ENCODE results near the gene PPP1R14C.

Gene PPP1R14C

GRCh38 chr6:150280703-150281102 lies 137.9 kb downstream of the PPP1R14C start:
- DNase-seq (ENCODE audit: low spot score in 2 of 2) = no peak
- in situ Hi-C loops (cut with MboI; ENCODE audit: low sequenced_read_pairs) = no loop called here
- Histone ChIP-seq H3K36me3 (replicated peaks) (no peaks in the 10 kb centered on the region), H3K4me3 (no peak overlapping the region), H3K4me1 (no peaks in the 10 kb centered on the region), H3K27me3 (ENCODE audit: low read depth) (no peaks in the 10 kb centered on the region), H3K9me3 (no peaks in the 10 kb centered on the region)

DNA sequence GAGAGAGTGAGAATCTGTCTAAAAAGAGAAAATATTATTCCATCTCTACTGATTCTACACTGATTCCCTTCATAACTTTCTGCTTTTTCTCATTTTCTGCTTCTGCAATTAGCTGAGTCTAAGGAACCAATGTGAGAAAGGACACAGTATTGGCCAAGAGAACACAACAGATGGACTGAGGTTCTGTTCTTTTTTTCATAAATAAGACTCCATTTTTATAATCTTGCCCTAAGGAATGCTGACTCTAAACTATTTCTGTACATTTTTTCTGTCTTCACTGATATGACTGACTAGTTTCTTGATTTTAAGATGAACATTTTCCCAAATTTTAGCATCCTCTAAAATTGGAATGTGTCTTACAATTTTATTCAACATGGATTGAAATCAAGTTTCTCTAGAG lies 138.9 kb downstream of the PPP1R14C start:
- no peaks in the 10 kb centered on the region for H3K4me1 ChIP-seq
- H3K9me3 ChIP-seq = no peaks in the 10 kb centered on the region
- H3K27me3 ChIP-seq (ENCODE audit: low read depth) = no peaks in the 10 kb centered on the region
- in situ Hi-C loops (cut with MboI; ENCODE audit: low sequenced_read_pairs) = no loop called here
- no peak for DNase-seq (ENCODE audit: low spot score in 2 of 2)
- H3K36me3 ChIP-seq (replicated peaks) = no peaks in the 10 kb centered on the region
- no peak overlapping the region for H3K4me3 ChIP-seq

- in situ Hi-C loops (cut with MboI; ENCODE audit: low sequenced_read_pairs) = no loop called here
- DNase-seq (ENCODE audit: low spot score in 2 of 2) = no peak
- Histone ChIP-seq H3K27me3 (ENCODE audit: low read depth) (no peaks in the 10 kb centered on the region), H3K9me3 (no peaks in the 10 kb centered on the region), H3K36me3 (replicated peaks) (no peaks in the 10 kb centered on the region), H3K4me1 (no peaks in the 10 kb centered on the region), H3K4me3 (no peak overlapping the region)
These were observed 140.0 kb downstream of the PPP1R14C start for GRCh38 chr6:150282806-150283205.

- Histone ChIP-seq H3K4me1 (no peaks in the 10 kb centered on the region), H3K36me3 (replicated peaks) (no peaks in the 10 kb centered on the region), H3K27me3 (ENCODE audit: low read depth) (no peaks in the 10 kb centered on the region), H3K4me3 (no peak overlapping the region), H3K9me3 (no peaks in the 10 kb centered on the region)
- DNase-seq (ENCODE audit: low spot score in 2 of 2) = no peak
- in situ Hi-C loops (cut with MboI; ENCODE audit: low sequenced_read_pairs) = no loop called here
These were observed 143.6 kb downstream of the PPP1R14C start for GRCh38 chr6:150286460-150286859.

- in situ Hi-C loops (cut with MboI; ENCODE audit: low sequenced_read_pairs) = no loop called here
- Histone ChIP-seq H3K4me3 (no peak overlapping the region), H3K4me1 (no peaks in the 10 kb centered on the region), H3K9me3 (no peaks in the 10 kb centered on the region), H3K27me3 (ENCODE audit: low read depth) (no peaks in the 10 kb centered on the region), H3K36me3 (replicated peaks) (no peaks in the 10 kb centered on the region)
- no peak for DNase-seq (ENCODE audit: low spot score in 2 of 2)
These were observed 144.1 kb downstream of the PPP1R14C start for GRCh38 chr6:150286912-150287311.

- Histone ChIP-seq H3K9me3 (no peaks in the 10 kb centered on the region), H3K27me3 (ENCODE audit: low read depth) (no peaks in the 10 kb centered on the region), H3K4me3 (no peak overlapping the region), H3K36me3 (replicated peaks) (no peaks in the 10 kb centered on the region), H3K4me1 (no peaks in the 10 kb centered on the region)
- no peak for DNase-seq (ENCODE audit: low spot score in 2 of 2)
- in situ Hi-C loops (cut with MboI; ENCODE audit: low sequenced_read_pairs) = no loop called here
These were observed 145.6 kb downstream of the PPP1R14C start for GRCh38 chr6:150288456-150288855.

- Histone ChIP-seq H3K36me3 (replicated peaks) (no peaks in the 10 kb centered on the region), H3K27me3 (ENCODE audit: low read depth) (no peaks in the 10 kb centered on the region), H3K4me3 (no peak overlapping the region), H3K9me3 (no peaks in the 10 kb centered on the region), H3K4me1 (no peaks in the 10 kb centered on the region)
- no peak for DNase-seq (ENCODE audit: low spot score in 2 of 2)
- in situ Hi-C loops (cut with MboI; ENCODE audit: low sequenced_read_pairs) = no loop called here
These were observed 146.7 kb downstream of the PPP1R14C start for GRCh38 chr6:150289454-150290071.

GRCh38 chr6:150290429-150290828 lies 147.6 kb downstream of the PPP1R14C start:
- in situ Hi-C loops (cut with MboI; ENCODE audit: low sequenced_read_pairs) = no loop called here
- Histone ChIP-seq H3K9me3 (no peaks in the 10 kb centered on the region), H3K4me3 (no peak overlapping the region), H3K4me1 (no peaks in the 10 kb centered on the region), H3K27me3 (ENCODE audit: low read depth) (no peaks in the 10 kb centered on the region), H3K36me3 (replicated peaks) (no peaks in the 10 kb centered on the region)
- no peak for DNase-seq (ENCODE audit: low spot score in 2 of 2)

DNA sequence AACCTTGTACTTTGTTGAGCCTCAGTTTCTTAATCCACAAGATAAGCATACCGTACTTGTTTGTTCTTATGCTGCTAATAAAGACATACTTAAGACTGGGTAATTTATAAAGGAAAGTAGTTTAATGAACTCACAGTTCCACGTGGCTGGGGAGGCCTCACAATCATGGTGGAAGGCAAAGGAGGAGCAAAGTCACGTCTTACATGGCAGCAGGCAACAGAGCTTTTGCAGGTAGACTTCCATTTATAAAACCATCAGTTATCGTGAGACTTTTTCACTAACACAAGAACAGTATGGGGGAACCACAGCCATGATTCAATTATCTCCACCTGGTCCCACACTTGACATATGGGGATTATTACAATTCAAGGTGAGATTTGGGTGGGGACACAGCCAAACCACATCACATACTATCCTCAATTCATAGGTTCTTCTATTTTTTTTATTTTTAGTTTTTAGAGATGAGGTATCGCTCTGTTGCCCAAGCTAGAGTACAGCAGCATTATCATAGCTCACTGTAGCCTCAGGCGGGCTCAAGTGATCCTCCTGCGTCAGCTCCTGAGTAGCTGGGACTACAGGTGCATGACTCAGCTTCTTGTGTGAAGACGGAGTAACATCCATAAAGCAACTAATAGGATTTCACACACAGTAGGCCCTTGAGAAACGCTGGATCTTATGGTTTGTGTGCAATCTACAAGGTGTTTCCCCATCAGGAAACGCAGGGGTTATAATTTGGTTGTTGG lies 149.3 kb downstream of the PPP1R14C start:
- no peak overlapping the region for H3K4me3 ChIP-seq

DNA sequence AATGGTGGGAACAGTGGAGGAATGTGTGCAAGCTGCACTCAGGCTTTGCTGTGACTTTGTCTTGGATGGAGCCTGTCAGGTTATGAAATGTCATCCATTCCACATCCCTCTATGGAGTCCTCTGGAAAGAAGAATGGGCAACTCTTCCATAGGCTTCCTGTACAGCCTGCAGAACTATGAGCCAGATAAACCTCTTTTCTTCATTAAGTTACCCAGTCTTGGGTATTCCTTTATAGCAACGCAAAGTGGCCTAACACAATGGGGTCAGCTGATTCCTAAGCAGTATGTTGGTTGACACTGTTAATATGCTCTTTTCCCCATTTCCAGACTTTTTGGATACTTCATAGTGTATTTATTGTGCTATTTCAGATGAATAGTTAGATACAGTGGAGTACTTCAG lies 150.2 kb downstream of the PPP1R14C start:
- peaks cover 3% of the 10 kb centered on the region; the same call in 1 of the 2 replicates for H3K9me3 ChIP-seq
- no peaks in the 10 kb centered on the region for H3K27me3 ChIP-seq (ENCODE audit: low read depth)
- no peak for DNase-seq (ENCODE audit: low spot score in 2 of 2)
- in situ Hi-C loops (cut with MboI; ENCODE audit: low sequenced_read_pairs) = no loop called here
- no peak overlapping the region for H3K4me3 ChIP-seq
- H3K36me3 ChIP-seq (replicated peaks) = no peaks in the 10 kb centered on the region; the same call in 1 of the 2 replicates
- H3K4me1 ChIP-seq = no peaks in the 10 kb centered on the region

More for the DNA sequence above, 149.3 kb downstream of the PPP1R14C start:
- Histone ChIP-seq H3K4me1 (no peaks in the 10 kb centered on the region), H3K9me3 (no peaks in the 10 kb centered on the region; the same call in 1 of the 2 replicates), H3K27me3 (ENCODE audit: low read depth) (no peaks in the 10 kb centered on the region), H3K36me3 (replicated peaks) (no peaks in the 10 kb centered on the region; the same call in 1 of the 2 replicates)
- DNase-seq (ENCODE audit: low spot score in 2 of 2) = no peak
- in situ Hi-C loops (cut with MboI; ENCODE audit: low sequenced_read_pairs) = no loop called here

GRCh38 chr6:150293423-150294173 lies 150.8 kb downstream of the PPP1R14C start:
- no peak for DNase-seq (ENCODE audit: low spot score in 2 of 2)
- H3K36me3 ChIP-seq (replicated peaks) = no peaks in the 10 kb centered on the region; the same call in 1 of the 2 replicates
- H3K27me3 ChIP-seq (ENCODE audit: low read depth) = no peaks in the 10 kb centered on the region
- in situ Hi-C loops (cut with MboI; ENCODE audit: low sequenced_read_pairs) = no loop called here
- no peaks in the 10 kb centered on the region for H3K4me1 ChIP-seq
- H3K9me3 ChIP-seq = peaks cover 3% of the 10 kb centered on the region; the same call in 1 of the 2 replicates
- no peak overlapping the region for H3K4me3 ChIP-seq

DNA sequence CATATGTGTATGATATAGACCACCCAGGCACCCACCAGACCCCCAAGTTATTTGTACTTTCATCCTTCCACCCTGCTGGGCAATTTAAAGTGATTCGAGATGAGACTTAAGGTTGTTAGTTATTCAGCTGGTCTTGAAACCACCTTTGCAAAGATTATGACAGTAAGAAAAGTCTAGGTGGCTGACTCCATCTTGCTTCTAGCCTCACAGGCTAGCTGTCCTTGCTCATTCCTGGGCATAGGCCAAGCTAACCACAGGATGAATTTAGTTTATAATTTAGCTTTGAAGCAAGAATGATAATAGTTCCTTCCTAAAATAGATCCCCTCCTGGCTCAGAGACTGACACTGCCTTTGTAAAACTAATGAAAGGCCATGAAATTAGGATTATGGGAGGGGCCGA lies 154.0 kb downstream of the PPP1R14C start:
- Histone ChIP-seq H3K27me3 (ENCODE audit: low read depth) (no peaks in the 10 kb centered on the region; the same call in 1 of the 2 replicates), H3K9me3 (peaks cover 3% of the 10 kb centered on the region; the same call in 1 of the 2 replicates), H3K4me1 (no peaks in the 10 kb centered on the region), H3K4me3 (no peak overlapping the region), H3K36me3 (replicated peaks) (no peaks in the 10 kb centered on the region; the same call in 1 of the 2 replicates)
- DNase-seq (ENCODE audit: low spot score in 2 of 2) = no peak
- in situ Hi-C loops (cut with MboI; ENCODE audit: low sequenced_read_pairs) = no loop called here

GRCh38 chr6:150297327-150298029 lies 154.6 kb downstream of the PPP1R14C start:
- no peaks in the 10 kb centered on the region; the same call in 1 of the 2 replicates for H3K27me3 ChIP-seq (ENCODE audit: low read depth)
- in situ Hi-C loops (cut with MboI; ENCODE audit: low sequenced_read_pairs) = no loop called here
- no peak overlapping the region for H3K4me3 ChIP-seq
- DNase-seq (ENCODE audit: low spot score in 2 of 2) = no peak
- H3K9me3 ChIP-seq = peaks cover 3% of the 10 kb centered on the region; the same call in 1 of the 2 replicates
- H3K4me1 ChIP-seq = no peaks in the 10 kb centered on the region
- no peaks in the 10 kb centered on the region; the same call in 1 of the 2 replicates for H3K36me3 ChIP-seq (replicated peaks)
